Right kidney (tissue), 1 donor: ENCODE measurements around the gene HBA2.
A peak's percentile ranks its signal among the peaks of the same experiment; 100 is the strongest.
"Not testable (repeated sequence)": the region's sequence is repeated elsewhere in the genome, so short reads cannot be mapped to it uniquely, and the experiment has no call there.

ENCODE experiments used
- DNase-seq: peaks from one replicate; pipeline ENCODE4 v3.0.0-alpha.2; 2016

Gene HBA2

GRCh38 chr16:173211-173854 is 657 bp downstream of the HBA2 start:
- not testable (repeated sequence) for DNase-seq

- DNase-seq = not testable (repeated sequence)
Observed at GRCh38 chr16:173928-174769, 1.5 kb downstream of the HBA2 start.

GRCh38 chr16:175011-175949 is 2.6 kb downstream of the HBA2 start:
- no peak for DNase-seq

GRCh38 chr16:176006-176405 is 3.3 kb downstream of the HBA2 start:
- DNase-seq = not testable (repeated sequence)

GRCh38 chr16:176477-177382 is 4.1 kb downstream of the HBA2 start, which contains the start of gene HBA1:
TSS of gene HBA1 (plus strand) at chr16:176680. CDS start at chr16:176717, 37 bp downstream.
- not testable (repeated sequence) for DNase-seq

GRCh38 chr16:177394-177822 is 4.7 kb downstream of the HBA2 start:
- no peak for DNase-seq

GRCh38 chr16:177981-178667 is 5.4 kb downstream of the HBA2 start:
- no peak for DNase-seq

GRCh38 chr16:178668-179015 is 6.0 kb downstream of the HBA2 start:
- no peak for DNase-seq

- DNase-seq = no peak
Observed at GRCh38 chr16:179211-180092, 6.8 kb downstream of the HBA2 start.

- DNase-seq = peak; percentile 22
Observed at GRCh38 chr16:180101-180675, 7.5 kb downstream of the HBA2 start, which contains the start of gene HBQ1. TSS of gene HBQ1 (plus strand) at chr16:180459. CDS start at chr16:180487, 28 bp downstream.

- DNase-seq = peak; percentile 80
Observed at GRCh38 chr16:180681-181564, 8.2 kb downstream of the HBA2 start.

- no peak for DNase-seq
Observed at GRCh38 chr16:181565-182021, 8.9 kb downstream of the HBA2 start.

- DNase-seq = no peak
Observed at GRCh38 chr16:183005-183404, 10.3 kb downstream of the HBA2 start.

- DNase-seq = no peak
Observed at GRCh38 chr16:185213-185612, 12.5 kb downstream of the HBA2 start.

GRCh38 chr16:185691-186090 is 13.0 kb downstream of the HBA2 start:
- DNase-seq = no peak

- no peak for DNase-seq
Observed at GRCh38 chr16:187330-187729, 14.7 kb downstream of the HBA2 start.

- no peak for DNase-seq
Observed at GRCh38 chr16:188674-189073, 16.0 kb downstream of the HBA2 start.

GRCh38 chr16:189604-190186 is 17.0 kb downstream of the HBA2 start:
- DNase-seq = no peak
